SK-N-SH (cell line): ENCODE measurements around the gene F7.

Source experiments
- EP300 ChIP-seq, 2 experiments: IDR thresholded peaks; 2 replicates each; pipeline versions ENCODE4 v1.4.0 to v1.6.1; 2012; ENCODE audit warnings: borderline replicate concordance in 1 of 2, low read depth in 1 of 2, low read length in 1 of 2
- EZH2phosphoT487 ChIP-seq: fragments of 200-600 bp; sonication (generic); IDR thresholded peaks from 2 replicates; pipeline ENCODE4 v1.6.1; 2017; ENCODE audit warnings: low read depth, mixed run types, mild to moderate bottlenecking, antibody characterized with exemption, moderate library complexity, borderline replicate concordance
- FOXM1 ChIP-seq: IDR thresholded peaks from 2 replicates; pipeline ENCODE4 v1.4.0; 2012; ENCODE audit warnings: low read depth, mild to moderate bottlenecking
- GATA2 ChIP-seq: sonication (generic); formaldehyde crosslinking; IDR thresholded peaks from 2 replicates; pipeline ENCODE4 v1.5.0; 2020; ENCODE audit warnings: mild to moderate bottlenecking, missing genetic modification reagents
- NRF1 ChIP-seq: IDR thresholded peaks from 2 replicates; pipeline ENCODE4 v1.6.1; 2012; ENCODE audit warnings: low read depth, mild to moderate bottlenecking, low read length
- POLR2AphosphoS5 ChIP-seq: IDR thresholded peaks from 2 replicates; pipeline ENCODE4 v1.6.1; 2012; ENCODE audit warnings: low read depth, low read length
- RAD21 ChIP-seq: IDR thresholded peaks from 2 replicates; pipeline ENCODE4 v1.6.1; 2012; ENCODE audit warnings: mild to moderate bottlenecking, low read length
- SMC3 ChIP-seq: IDR thresholded peaks from 2 replicates; pipeline ENCODE4 v1.6.1; 2012; ENCODE audit warnings: low read depth, low read length, improper control_type of control experiment
- TEAD4 ChIP-seq: IDR thresholded peaks from 2 replicates; pipeline ENCODE4 v1.4.0; 2012; ENCODE audit warnings: mild to moderate bottlenecking, borderline replicate concordance; ENCODE audit not compliant: insufficient read depth
- YY1 ChIP-seq: IDR thresholded peaks from 2 replicates; pipeline ENCODE4 v1.4.0; 2012; ENCODE audit warnings: low read depth, mild to moderate bottlenecking
- TF ChIP-seq, protein P1 (sequence below): fragments of 200-600 bp; sonication (generic); IDR thresholded peaks from 2 replicates; pipeline ENCODE4 v1.6.1; 2017; ENCODE audit warnings: antibody characterized with exemption, mild to moderate bottlenecking, moderate library complexity
- TF ChIP-seq, protein P2 (sequence below): IDR thresholded peaks from 2 replicates; pipeline ENCODE4 v1.4.0; 2012; ENCODE audit warnings: low read depth, borderline replicate concordance
- TF ChIP-seq, protein P3 (sequence below): fragments of 150-350 bp; IDR thresholded peaks from 2 replicates; pipeline ENCODE4 v1.6.1; 2016; ENCODE audit warnings: mild to moderate bottlenecking, low read depth, low read length

DNA sequence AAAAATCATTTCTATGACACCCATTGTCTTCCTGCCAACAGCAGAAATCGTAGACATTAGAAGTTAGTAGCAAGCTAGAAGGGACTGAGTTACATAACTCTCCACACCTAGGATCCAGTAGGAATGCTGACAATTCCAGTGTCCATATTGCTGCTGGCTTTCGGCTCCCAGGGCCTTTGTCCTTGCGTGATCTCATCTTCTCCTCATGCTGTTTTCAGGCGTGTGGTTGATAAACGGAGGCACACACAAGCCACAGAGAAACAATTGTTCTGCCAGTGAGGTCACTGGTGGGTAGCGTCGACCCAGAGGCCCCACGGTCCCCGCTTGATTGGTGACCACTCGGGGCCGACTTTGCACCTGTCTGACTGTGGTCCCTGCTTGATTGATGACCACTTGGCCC, 31.6 kb upstream of the F7 start:
- TF ChIP-seq, protein P1, sequence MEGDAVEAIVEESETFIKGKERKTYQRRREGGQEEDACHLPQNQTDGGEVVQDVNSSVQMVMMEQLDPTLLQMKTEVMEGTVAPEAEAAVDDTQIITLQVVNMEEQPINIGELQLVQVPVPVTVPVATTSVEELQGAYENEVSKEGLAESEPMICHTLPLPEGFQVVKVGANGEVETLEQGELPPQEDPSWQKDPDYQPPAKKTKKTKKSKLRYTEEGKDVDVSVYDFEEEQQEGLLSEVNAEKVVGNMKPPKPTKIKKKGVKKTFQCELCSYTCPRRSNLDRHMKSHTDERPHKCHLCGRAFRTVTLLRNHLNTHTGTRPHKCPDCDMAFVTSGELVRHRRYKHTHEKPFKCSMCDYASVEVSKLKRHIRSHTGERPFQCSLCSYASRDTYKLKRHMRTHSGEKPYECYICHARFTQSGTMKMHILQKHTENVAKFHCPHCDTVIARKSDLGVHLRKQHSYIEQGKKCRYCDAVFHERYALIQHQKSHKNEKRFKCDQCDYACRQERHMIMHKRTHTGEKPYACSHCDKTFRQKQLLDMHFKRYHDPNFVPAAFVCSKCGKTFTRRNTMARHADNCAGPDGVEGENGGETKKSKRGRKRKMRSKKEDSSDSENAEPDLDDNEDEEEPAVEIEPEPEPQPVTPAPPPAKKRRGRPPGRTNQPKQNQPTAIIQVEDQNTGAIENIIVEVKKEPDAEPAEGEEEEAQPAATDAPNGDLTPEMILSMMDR: no peak
- TF ChIP-seq NRF1: no peak
- no peak for TF ChIP-seq YY1
- no peak for TF ChIP-seq RAD21
- no peak for TF ChIP-seq EP300 (IDR thresholded peaks at IDR 0.05; ENCODE audit: borderline replicate concordance in 1 of 2, low read depth in 1 of 2, low read length in 1 of 2)
- no peak for TF ChIP-seq EZH2phosphoT487
- TF ChIP-seq, protein P2, sequence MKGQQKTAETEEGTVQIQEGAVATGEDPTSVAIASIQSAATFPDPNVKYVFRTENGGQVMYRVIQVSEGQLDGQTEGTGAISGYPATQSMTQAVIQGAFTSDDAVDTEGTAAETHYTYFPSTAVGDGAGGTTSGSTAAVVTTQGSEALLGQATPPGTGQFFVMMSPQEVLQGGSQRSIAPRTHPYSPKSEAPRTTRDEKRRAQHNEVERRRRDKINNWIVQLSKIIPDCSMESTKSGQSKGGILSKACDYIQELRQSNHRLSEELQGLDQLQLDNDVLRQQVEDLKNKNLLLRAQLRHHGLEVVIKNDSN: no peak
- TF ChIP-seq, protein P3, sequence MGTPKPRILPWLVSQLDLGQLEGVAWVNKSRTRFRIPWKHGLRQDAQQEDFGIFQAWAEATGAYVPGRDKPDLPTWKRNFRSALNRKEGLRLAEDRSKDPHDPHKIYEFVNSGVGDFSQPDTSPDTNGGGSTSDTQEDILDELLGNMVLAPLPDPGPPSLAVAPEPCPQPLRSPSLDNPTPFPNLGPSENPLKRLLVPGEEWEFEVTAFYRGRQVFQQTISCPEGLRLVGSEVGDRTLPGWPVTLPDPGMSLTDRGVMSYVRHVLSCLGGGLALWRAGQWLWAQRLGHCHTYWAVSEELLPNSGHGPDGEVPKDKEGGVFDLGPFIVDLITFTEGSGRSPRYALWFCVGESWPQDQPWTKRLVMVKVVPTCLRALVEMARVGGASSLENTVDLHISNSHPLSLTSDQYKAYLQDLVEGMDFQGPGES: no peak
- TF ChIP-seq FOXM1: no peak
- no peak for TF ChIP-seq TEAD4
- TF ChIP-seq POLR2AphosphoS5: no peak
- no peak for TF ChIP-seq SMC3
- no peak for TF ChIP-seq GATA2 (CRISPR knock-in tag)
